HepG2 (cell line): ENCODE measurements around the gene RALB. TPM values are rescaled to one million over a fixed set of nuclear protein-coding genes. Genes with fewer than 3 reads are reported as not detected.

Experiments
- ATAC-seq: fragments of 200-7000 bp; cut with Tn5 transposase; 3 replicates; pipeline ENCODE4 v1.9.1; 2020; ENCODE audit warnings: mild to moderate bottlenecking, moderate library complexity
- BruUV-seq: library from RNA; stranded (reverse); fragments of 400-500 nt; replicated peaks from 2 replicates; lab custom pipeline; 2021; lab: Mats Ljungman, UMichigan
- CTCF ChIA-PET: fragments of 300-600 bp; formaldehyde crosslinking; extraction: SDS; loops from one replicate; lab custom pipeline; 2021; ENCODE audit warnings: low total read pairs, inconsistent platforms, low intra/inter-chr PET ratio; lab: Yijun Ruan, JAX
- POLR2A ChIA-PET: fragments of 350-600 bp; sonication (Branson Sonifier 250); formaldehyde crosslinking; loops from one replicate; lab custom pipeline; 2020; ENCODE audit warnings: antibody characterized with exemption, inconsistent platforms; lab: Yijun Ruan, JAX
- DNase-seq: peaks from one replicate; pipeline ENCODE4 v3.0.0-alpha.2; 2015; ENCODE audit warnings: low spot score
- FAIRE-seq: peaks from 3 replicates; lab custom pipeline; 2011; peaks lifted over from hg19 to GRCh38; lab: Jason Lieb, UNC
- H2AFZ ChIP-seq: one replicate; pipeline ENCODE4 v1.6.1; 2011; ENCODE audit warnings: low read length, inconsistent platforms
- H3K27ac ChIP-seq: fragments of 300-600 bp; 3 replicates; pipeline ENCODE4 v1.8.0; 2011; ENCODE audit warnings: mixed run types, mild to moderate bottlenecking, mixed read lengths, low read length, inconsistent platforms; ENCODE audit not compliant: insufficient read depth; ENCODE audit errors: extremely low read length
- H3K27me3 ChIP-seq, 2 experiments: fragments of 200-600 bp in 1 of 2; 2 replicates in 1 of 2; 3 replicates in 1 of 2; pipeline versions ENCODE4 v1.6.0 to v1.8.0; 2011; ENCODE audit warnings: low read length in 2 of 2, mild to moderate bottlenecking in 2 of 2, moderate library complexity in 2 of 2, inconsistent platforms in 1 of 2; ENCODE audit not compliant: insufficient read depth in 2 of 2, control insufficient read depth in 1 of 2
- H3K36me3 ChIP-seq, 2 experiments: fragments of 200-600 bp in 1 of 2; replicated peaks in 1 of 2; 2 replicates in 1 of 2; 3 replicates in 1 of 2; pipeline versions ENCODE4 v1.5.1 to v1.8.0; 2011; ENCODE audit warnings: low read length in 2 of 2, inconsistent platforms in 1 of 2; ENCODE audit not compliant: insufficient read depth in 2 of 2, control insufficient read depth in 1 of 2
- H3K4me1 ChIP-seq: 2 replicates; pipeline ENCODE4 v1.5.1; 2012; ENCODE audit warnings: low read length, inconsistent platforms; ENCODE audit not compliant: insufficient read depth
- H3K4me2 ChIP-seq: 2 replicates; pipeline ENCODE4 v1.6.0; 2011; ENCODE audit warnings: low read depth, low read length, inconsistent platforms
- H3K4me3 ChIP-seq, 3 experiments: fragments of 200-600 bp in 1 of 3; sonication (generic), shearing (Covaris generic) in 1 of 3; replicated peaks in 1 of 3; 2 replicates each; pipeline ENCODE4 v1.5.1; 2011 to 2016; ENCODE audit warnings: low read length in 3 of 3, inconsistent platforms in 2 of 3, low read depth in 2 of 3, mild to moderate bottlenecking in 2 of 3, control low read depth in 1 of 3, mixed read lengths in 1 of 3; ENCODE audit not compliant: insufficient read depth in 1 of 3
- H3K79me2 ChIP-seq: one replicate; pipeline ENCODE4 v1.6.1; 2011; ENCODE audit warnings: low read length, inconsistent platforms; ENCODE audit not compliant: insufficient read depth
- H3K9ac ChIP-seq: 2 replicates; pipeline ENCODE4 v1.6.0; 2011; ENCODE audit warnings: mild to moderate bottlenecking, low read depth, low read length, inconsistent platforms; ENCODE audit not compliant: insufficient read depth
- H3K9me3 ChIP-seq: 2 replicates; pipeline ENCODE4 v1.5.1; 2012; ENCODE audit warnings: mild to moderate bottlenecking, low read length
- H4K20me1 ChIP-seq: 2 replicates; pipeline ENCODE4 v1.6.0; 2011; ENCODE audit warnings: inconsistent platforms, mild to moderate bottlenecking, low read length, moderate library complexity; ENCODE audit not compliant: insufficient read depth
- NFYB ChIP-seq: sonication (generic); formaldehyde crosslinking; IDR thresholded peaks from 2 replicates; pipeline ENCODE4 v1.4.0; 2020; ENCODE audit warnings: missing genetic modification reagents
- RNF2 ChIP-seq: fragments of 450-650 bp; conservative IDR thresholded peaks from 2 replicates; pipeline ENCODE4 v1.6.1; 2016; ENCODE audit warnings: low read depth
- ZNF34 ChIP-seq: sonication (generic); formaldehyde crosslinking; IDR thresholded peaks from 2 replicates; pipeline ENCODE4 v1.4.0; 2020; ENCODE audit warnings: mild to moderate bottlenecking, missing genetic modification reagents, borderline replicate concordance
- WGBS: methylation state at CpG from one replicate; pipeline ENCODE4 v1.1.6; 2017; ENCODE audit warnings: low lambda C conversion rate; 5-methylcytosine and 5-hydroxymethylcytosine counted together
- in situ Hi-C: cut with HindIII; loops from 2 replicates; pipeline ENCODE4 v1.10.0; 2017; ENCODE audit warnings: low pct_unique_long_range_greater_than_20kb; ENCODE audit not compliant: extremely low pct_ligation_motif_present
- intact Hi-C: fragments of 100-400 bp; cut with micrococcal nuclease; formaldehyde crosslinking; loops from one replicate; pipeline ENCODE4 v1.10.0; 2022; ENCODE audit not compliant: unreplicated experiment
- polyA plus RNA-seq, 8 experiments: library from polyadenylated mRNA; depleted of rRNA in 3 of 8; stranded (reverse) in 7 of 8; unstranded in 1 of 8; fragments of >200 nt; fragmentation: Illumina TruSeq in 4 of 8; extraction: Trizol in 4 of 8; gene quantifications; 2 replicates each; pipeline versions ENCODE4 v1.2.1 to v1.2.3, GENCODE V29; 2011 to 2016; ENCODE audit warnings: low read depth in 4 of 8, missing spikeins in 1 of 8, mixed read lengths in 1 of 8; ENCODE audit not compliant: insufficient read depth in 1 of 8
- total RNA-seq, 5 experiments: library from RNA; depleted of rRNA; stranded (reverse); fragments of >200 nt; fragmentation: Illumina TruSeq; extraction: Trizol; gene quantifications; 2 replicates each; pipeline ENCODE4 v1.2.3, GENCODE V29; 2016; ENCODE audit warnings: low read depth in 1 of 5
- TF ChIP-seq, protein P1 (sequence below): sonication (generic); formaldehyde crosslinking; IDR thresholded peaks from 2 replicates; pipeline ENCODE4 v1.5.1; 2020; ENCODE audit warnings: missing genetic modification reagents, mild to moderate bottlenecking, borderline replicate concordance
- TF ChIP-seq, protein P2 (sequence below): sonication (generic); formaldehyde crosslinking; IDR thresholded peaks from 2 replicates; pipeline ENCODE4 v1.8.0; 2022; ENCODE audit warnings: missing genetic modification reagents, mild to moderate bottlenecking, moderate library complexity, borderline replicate concordance
- TF ChIP-seq, protein P3 (sequence below): sonication (generic); formaldehyde crosslinking; IDR thresholded peaks from 2 replicates; pipeline ENCODE4 v1.4.0; 2020; ENCODE audit warnings: missing genetic modification reagents, mild to moderate bottlenecking, borderline replicate concordance
- TF ChIP-seq, protein P4 (sequence below): IDR thresholded peaks from 2 replicates; pipeline ENCODE4 v1.6.1; 2016; ENCODE audit warnings: low read depth
- TF ChIP-seq, protein P5 (sequence below): sonication (generic); formaldehyde crosslinking; IDR thresholded peaks from 2 replicates; pipeline ENCODE4 v1.4.0; 2020; ENCODE audit warnings: missing genetic modification reagents

RALB gene
- total and polyA plus RNA-seq, 2 of the 13 experiments (the other 11 are each of a cell fraction or from before 2014, with no cell fraction given): 37.8 to 43.2 TPM

DNA sequence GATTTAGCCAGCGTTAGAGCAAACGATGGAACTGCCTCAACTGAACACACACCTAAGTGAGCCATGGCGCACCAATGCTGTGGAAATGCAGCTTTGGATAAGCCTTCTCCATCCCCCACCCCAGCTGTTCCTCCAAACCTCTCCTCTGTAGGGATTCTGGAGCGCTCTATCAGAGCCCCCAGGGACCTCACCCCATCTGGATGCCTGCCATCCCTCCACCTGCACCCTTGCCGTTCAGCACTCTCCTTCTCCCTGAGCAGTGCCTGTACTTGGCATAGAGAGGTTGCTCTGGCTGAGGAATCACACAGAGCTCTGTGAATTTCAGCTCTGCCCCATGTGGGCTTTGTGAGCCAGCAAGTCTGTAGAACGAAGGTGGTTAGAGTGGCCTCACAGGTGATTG, 50.5 kb downstream of the RALB start:
- Histone ChIP-seq H4K20me1 (no peaks in the 10 kb centered on the region), H3K9ac (no peak overlapping the region), H3K27me3 (no peaks in the 10 kb centered on the region), H3K4me2 (no peak overlapping the region), H3K27ac (no peak overlapping the region), H2AFZ (no peak overlapping the region), H3K9me3 (no peaks in the 10 kb centered on the region), H3K4me3 (no peak overlapping the region), H3K79me2 (no peaks in the 10 kb centered on the region), H3K36me3 (no peaks in the 10 kb centered on the region; a peak in 2 of 5 replicates), H3K4me1 (peaks cover 7% of the 10 kb centered on the region)
- 85% methylated on average over 6 of the region's 6 CpGs for WGBS
- intact Hi-C loops: no loop called here
- CTCF ChIA-PET: no interaction called here
- POLR2A ChIA-PET: no interaction called here
- BruUV-seq: no TSS peak
- no peak for DNase-seq
- FAIRE-seq: no peak
- ATAC-seq: no peak
- in situ Hi-C loops: no loop called here
- TF ChIP-seq NFYB: no peak
- TF ChIP-seq, protein P1, sequence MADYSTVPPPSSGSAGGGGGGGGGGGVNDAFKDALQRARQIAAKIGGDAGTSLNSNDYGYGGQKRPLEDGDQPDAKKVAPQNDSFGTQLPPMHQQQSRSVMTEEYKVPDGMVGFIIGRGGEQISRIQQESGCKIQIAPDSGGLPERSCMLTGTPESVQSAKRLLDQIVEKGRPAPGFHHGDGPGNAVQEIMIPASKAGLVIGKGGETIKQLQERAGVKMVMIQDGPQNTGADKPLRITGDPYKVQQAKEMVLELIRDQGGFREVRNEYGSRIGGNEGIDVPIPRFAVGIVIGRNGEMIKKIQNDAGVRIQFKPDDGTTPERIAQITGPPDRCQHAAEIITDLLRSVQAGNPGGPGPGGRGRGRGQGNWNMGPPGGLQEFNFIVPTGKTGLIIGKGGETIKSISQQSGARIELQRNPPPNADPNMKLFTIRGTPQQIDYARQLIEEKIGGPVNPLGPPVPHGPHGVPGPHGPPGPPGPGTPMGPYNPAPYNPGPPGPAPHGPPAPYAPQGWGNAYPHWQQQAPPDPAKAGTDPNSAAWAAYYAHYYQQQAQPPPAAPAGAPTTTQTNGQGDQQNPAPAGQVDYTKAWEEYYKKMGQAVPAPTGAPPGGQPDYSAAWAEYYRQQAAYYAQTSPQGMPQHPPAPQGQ (CRISPR knock-in tag): no peak
- TF ChIP-seq, protein P2, sequence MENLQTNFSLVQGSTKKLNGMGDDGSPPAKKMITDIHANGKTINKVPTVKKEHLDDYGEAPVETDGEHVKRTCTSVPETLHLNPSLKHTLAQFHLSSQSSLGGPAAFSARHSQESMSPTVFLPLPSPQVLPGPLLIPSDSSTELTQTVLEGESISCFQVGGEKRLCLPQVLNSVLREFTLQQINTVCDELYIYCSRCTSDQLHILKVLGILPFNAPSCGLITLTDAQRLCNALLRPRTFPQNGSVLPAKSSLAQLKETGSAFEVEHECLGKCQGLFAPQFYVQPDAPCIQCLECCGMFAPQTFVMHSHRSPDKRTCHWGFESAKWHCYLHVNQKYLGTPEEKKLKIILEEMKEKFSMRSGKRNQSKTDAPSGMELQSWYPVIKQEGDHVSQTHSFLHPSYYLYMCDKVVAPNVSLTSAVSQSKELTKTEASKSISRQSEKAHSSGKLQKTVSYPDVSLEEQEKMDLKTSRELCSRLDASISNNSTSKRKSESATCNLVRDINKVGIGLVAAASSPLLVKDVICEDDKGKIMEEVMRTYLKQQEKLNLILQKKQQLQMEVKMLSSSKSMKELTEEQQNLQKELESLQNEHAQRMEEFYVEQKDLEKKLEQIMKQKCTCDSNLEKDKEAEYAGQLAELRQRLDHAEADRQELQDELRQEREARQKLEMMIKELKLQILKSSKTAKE (CRISPR knock-in tag): no peak
- TF ChIP-seq, protein P3, sequence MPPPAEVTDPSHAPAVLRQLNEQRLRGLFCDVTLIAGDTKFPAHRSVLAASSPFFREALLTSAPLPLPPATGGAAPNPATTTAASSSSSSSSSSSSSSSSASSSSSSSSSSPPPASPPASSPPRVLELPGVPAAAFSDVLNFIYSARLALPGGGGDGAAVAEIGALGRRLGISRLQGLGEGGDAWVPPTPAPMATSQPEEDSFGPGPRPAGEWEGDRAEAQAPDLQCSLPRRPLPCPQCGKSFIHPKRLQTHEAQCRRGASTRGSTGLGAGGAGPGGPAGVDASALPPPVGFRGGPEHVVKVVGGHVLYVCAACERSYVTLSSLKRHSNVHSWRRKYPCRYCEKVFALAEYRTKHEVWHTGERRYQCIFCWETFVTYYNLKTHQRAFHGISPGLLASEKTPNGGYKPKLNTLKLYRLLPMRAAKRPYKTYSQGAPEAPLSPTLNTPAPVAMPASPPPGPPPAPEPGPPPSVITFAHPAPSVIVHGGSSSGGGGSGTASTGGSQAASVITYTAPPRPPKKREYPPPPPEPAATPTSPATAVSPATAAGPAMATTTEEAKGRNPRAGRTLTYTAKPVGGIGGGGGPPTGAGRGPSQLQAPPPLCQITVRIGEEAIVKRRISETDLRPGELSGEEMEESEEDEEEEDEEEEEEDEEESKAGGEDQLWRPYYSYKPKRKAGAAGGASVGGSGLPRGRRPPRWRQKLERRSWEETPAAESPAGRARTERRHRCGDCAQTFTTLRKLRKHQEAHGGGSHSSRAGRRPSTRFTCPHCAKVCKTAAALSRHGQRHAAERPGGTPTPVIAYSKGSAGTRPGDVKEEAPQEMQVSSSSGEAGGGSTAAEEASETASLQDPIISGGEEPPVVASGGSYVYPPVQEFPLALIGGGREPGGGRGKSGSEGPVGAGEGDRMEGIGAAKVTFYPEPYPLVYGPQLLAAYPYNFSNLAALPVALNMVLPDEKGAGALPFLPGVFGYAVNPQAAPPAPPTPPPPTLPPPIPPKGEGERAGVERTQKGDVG: no peak
- TF ChIP-seq, protein P4, sequence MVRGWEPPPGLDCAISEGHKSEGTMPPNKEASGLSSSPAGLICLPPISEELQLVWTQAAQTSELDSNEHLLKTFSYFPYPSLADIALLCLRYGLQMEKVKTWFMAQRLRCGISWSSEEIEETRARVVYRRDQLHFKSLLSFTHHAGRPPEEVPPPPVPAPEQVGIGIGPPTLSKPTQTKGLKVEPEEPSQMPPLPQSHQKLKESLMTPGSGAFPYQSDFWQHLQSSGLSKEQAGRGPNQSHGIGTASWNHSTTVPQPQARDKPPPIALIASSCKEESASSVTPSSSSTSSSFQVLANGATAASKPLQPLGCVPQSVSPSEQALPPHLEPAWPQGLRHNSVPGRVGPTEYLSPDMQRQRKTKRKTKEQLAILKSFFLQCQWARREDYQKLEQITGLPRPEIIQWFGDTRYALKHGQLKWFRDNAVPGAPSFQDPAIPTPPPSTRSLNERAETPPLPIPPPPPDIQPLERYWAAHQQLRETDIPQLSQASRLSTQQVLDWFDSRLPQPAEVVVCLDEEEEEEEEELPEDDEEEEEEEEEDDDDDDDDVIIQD (CRISPR knock-in tag): no peak
- TF ChIP-seq ZNF34 (CRISPR knock-in tag): no peak
- TF ChIP-seq RNF2: no peak
- TF ChIP-seq, protein P5, sequence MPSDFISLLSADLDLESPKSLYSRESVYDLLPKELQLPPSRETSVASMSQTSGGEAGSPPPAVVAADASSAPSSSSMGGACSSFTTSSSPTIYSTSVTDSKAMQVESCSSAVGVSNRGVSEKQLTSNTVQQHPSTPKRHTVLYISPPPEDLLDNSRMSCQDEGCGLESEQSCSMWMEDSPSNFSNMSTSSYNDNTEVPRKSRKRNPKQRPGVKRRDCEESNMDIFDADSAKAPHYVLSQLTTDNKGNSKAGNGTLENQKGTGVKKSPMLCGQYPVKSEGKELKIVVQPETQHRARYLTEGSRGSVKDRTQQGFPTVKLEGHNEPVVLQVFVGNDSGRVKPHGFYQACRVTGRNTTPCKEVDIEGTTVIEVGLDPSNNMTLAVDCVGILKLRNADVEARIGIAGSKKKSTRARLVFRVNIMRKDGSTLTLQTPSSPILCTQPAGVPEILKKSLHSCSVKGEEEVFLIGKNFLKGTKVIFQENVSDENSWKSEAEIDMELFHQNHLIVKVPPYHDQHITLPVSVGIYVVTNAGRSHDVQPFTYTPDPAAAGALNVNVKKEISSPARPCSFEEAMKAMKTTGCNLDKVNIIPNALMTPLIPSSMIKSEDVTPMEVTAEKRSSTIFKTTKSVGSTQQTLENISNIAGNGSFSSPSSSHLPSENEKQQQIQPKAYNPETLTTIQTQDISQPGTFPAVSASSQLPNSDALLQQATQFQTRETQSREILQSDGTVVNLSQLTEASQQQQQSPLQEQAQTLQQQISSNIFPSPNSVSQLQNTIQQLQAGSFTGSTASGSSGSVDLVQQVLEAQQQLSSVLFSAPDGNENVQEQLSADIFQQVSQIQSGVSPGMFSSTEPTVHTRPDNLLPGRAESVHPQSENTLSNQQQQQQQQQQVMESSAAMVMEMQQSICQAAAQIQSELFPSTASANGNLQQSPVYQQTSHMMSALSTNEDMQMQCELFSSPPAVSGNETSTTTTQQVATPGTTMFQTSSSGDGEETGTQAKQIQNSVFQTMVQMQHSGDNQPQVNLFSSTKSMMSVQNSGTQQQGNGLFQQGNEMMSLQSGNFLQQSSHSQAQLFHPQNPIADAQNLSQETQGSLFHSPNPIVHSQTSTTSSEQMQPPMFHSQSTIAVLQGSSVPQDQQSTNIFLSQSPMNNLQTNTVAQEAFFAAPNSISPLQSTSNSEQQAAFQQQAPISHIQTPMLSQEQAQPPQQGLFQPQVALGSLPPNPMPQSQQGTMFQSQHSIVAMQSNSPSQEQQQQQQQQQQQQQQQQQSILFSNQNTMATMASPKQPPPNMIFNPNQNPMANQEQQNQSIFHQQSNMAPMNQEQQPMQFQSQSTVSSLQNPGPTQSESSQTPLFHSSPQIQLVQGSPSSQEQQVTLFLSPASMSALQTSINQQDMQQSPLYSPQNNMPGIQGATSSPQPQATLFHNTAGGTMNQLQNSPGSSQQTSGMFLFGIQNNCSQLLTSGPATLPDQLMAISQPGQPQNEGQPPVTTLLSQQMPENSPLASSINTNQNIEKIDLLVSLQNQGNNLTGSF (CRISPR knock-in tag): no peak
